HUDEP-2 (cell line): ENCODE measurements around the gene FAF1.
"Not testable (repeated sequence)": the region's sequence is repeated elsewhere in the genome, so short reads cannot be mapped to it uniquely, and the experiment has no call there.

Experiments
- DNase-seq, 76 experiments: peaks; one replicate each; lab custom pipeline; 2025; ENCODE audit not compliant: unreplicated experiment in 76 of 76; lab: John Stamatoyannopoulos, UW

Gene FAF1

DNA sequence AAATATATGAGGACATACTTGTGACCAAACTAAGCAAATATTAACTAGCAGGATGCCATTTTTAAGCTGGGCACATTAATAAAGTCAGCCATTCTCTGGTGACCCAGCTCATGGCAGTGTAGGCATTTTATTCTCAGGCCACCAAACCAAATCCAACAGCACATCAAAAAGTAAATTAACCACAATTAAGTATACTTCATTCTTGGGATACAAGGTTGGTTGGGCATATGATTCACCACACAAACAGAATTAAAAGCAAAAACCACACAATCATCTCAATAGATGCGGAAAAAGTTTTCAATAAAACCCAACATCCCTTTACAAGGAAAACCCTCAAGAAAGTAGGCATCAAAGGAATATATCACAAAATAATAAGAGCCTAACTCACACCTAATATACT is 101.3 kb downstream of the FAF1 start:
- no peak for DNase-seq

DNA sequence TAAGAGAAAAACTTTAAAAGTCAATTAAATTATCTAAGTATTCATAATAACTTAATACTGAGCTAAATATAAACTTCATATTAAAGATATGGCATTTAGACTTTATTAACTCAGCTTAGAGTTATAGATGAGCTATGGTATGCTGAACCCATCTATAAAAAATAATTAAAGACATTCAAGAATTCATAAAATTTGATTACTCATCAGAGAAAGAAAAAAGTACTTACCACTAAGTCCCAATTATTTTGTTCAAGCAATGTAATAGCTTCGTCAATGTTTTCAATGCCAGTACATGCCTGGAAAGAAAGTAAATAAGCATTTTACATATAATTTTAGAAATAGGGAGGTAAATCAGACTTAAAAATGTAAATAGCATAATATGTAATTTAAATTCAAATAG is 102.4 kb downstream of the FAF1 start:
- DNase-seq = no peak

DNA sequence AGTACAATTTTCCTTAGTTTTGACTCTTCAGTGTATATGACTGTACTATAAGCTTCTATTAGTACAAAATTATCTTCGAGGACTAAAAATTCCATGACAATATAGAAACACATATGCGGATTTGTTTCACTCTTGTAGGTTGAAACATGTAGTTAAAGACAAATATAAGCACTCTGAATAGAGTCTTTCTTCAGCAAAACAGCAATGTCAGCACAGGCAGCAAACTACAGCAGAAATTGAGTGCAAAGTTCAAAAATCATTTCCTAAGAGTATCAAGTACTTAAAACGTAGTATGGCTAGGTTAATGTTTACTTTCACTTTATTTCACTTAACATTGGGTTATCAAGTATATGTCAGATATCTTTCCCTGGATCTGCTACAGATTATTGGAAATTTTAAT is 106.7 kb downstream of the FAF1 start:
- no peak for DNase-seq

DNA sequence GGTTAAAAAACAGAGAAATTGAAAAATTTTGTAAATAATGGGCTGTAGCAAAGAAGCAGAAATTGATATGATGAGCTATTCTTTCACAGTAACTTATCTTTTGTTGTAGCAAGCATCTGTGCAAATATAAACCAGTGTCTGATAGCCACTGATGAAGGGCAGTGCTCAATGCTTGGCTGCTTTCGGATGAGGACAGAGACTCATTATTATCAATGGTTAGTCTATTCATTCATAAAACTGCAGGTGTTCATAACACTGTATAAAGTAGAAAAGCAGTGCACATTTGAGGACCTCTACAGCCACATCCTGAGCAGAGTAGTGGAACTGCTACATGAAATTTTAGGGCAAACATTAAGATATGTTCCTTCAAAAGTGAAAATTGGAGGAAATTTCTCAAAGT is 107.2 kb downstream of the FAF1 start:
- no peak for DNase-seq

DNA sequence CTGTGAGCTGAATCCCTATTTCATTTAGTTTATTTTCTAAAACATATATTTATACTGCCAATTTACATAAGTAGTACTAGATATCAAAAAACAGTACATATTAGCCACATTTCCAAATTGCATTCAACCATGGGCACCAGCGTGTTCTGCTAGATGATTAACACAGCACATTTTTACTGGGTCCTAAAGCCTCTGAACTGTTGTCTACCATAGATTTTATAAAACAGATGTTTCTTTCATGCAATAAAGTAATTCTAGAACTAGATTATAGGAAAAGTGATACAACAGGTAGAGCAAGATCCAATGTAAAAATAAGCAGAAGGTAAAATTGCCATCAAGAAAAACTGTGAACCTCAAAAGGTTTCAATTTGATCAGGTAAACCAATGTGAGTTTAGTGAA is 108.6 kb downstream of the FAF1 start:
- DNase-seq = no peak

DNA sequence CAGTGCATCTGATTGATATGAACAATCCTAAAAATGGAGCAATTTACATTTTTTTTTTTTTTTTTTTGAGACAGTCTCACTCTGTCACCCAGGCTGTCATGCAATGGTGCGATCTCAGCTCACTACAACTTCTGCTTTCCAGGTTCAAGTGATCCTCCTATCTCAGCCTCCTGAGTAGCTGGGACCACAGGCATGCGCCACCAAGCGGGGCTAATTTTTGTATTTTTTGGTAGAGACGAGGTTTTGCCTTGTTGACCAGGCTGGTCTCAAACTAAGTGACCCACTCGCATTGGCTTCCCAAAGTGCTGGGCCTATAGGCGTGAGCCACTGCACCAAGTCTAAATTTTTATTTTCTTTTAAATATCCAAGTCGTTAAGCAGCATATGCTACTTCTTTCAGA is 109.0 kb downstream of the FAF1 start:
- no peak for DNase-seq

DNA sequence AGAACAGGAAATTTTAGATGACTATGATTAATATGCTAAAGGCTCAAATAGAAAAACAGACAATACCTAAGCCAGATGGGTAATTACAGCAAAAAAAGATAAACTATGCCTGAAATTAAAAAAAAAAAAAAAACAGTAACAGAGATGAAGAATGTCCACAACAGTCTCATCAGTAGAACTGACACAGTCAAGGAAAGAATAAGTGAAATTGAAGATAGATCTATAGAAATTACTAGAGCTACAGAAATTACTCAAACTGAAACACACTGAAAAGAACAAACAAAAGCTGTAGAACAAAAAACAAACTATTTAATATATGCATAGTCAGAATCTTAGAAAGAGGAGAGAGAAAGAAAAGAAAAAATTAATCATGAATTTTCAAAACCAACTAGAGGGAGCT is 112.8 kb downstream of the FAF1 start:
- no peak for DNase-seq

DNA sequence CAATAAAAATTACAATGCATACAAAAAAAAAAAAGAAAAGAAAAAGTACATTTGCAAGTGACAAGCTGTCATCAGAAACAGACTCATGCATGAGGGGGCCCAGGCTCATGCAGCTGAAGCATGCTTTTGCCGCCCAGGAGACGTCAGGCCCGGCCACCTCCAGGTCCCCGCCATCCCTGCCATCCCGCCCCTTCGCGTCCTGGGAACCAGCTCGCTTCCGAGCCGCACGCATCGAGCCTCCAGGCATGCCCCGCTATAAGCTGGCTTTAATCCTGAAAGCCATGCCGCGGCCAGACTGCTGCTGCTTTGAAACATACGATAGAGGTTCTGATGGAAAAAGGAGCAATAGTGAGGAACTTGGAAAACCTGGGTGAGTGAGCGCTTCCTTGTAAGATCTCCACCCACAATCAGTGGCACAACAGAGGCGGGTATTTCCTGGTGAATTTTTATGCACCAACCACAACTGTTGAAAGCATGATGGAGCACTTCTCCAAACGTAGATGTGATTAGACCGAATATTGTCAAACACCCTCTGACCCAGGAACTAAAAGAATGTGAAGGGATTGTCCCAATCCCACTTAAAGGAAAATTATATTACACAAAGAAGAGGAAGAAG is 113.7 kb downstream of the FAF1 start:
- no peak for DNase-seq

DNA sequence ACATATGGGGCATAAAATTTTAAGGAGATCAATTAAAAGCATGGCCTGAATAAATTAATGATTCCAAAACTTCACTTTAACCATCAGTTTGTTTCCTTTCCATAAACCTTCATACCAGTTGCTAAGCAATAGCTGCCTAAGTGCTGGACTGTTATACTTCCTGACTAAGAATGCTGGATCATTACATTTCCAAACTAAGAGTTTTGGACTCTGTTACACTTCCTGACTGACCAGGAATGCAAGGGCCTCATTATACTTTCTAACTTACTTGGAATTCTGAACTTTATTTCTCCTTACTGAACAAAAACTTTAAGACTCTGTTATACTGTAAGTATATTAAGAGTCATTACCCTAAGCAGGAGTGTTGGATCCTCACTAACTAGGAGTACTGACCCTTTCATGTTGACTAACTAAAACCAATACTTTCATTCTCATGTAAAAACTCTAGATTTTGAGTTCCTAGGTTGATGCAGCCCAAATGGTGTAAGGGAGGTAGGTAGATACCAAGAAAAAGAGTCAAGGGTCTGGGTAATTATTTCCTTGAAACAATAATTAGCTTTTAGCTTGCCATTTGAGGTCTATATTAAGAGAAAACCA is 118.2 kb downstream of the FAF1 start:
- no peak for DNase-seq

DNA sequence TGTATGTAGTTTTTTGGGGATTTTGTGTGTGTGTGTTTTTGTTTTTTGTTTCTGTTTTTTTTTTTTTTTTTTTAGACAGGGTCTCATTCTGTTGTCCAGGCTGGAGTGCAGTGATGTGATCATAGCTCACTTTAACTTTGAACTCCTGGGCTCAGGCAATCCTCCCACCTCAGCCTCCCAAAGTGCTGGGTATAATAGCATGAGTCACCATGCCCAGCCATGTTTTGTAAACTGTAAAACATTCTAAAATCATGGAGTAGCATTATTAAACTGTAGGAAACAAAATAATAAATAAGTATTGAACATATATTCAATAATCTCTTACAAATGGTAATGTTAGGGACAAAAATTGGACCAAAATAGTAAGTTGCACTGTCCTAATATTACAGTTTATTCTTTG is 124.0 kb downstream of the FAF1 start:
- DNase-seq = peak in 1 of 76 experiments; percentile 1

DNA sequence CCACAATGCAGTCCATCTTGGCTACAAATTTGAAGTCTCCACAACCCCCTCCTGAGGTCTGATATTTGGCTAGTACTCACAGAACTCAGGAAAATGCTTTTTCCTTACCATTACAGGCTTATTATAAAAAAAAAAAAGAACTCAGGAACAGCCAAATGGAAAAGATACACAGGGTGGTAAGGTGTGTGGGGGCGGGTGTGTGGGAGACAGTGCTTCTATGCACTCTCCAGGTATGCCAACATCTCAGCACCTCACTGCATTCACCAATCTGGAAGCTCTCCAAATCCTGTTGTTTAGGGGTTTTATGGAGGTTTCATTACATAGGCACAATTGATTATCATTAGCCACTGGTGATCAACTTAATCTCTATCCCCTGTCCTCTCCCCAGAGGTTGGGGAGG is 126.9 kb downstream of the FAF1 start:
- DNase-seq = no peak

DNA sequence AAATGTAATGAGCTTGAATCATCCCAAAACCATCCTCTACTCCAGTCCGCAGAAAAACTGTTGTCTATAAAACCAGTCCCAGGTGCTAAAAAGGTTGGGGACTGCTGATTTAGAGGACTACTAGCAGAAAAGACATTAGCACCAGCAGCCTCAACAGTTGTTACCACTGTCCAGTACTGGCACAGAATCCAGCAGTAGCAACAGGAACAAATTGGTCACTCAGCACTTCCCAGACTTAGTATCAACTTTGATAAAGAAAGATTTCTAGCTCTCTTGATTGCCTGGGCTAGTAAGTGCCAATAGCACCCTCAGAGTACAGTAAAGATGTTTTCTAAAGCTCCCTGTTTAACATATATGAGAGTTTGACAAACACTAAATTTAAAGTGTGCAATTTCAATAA is 127.9 kb downstream of the FAF1 start:
- no peak for DNase-seq

DNA sequence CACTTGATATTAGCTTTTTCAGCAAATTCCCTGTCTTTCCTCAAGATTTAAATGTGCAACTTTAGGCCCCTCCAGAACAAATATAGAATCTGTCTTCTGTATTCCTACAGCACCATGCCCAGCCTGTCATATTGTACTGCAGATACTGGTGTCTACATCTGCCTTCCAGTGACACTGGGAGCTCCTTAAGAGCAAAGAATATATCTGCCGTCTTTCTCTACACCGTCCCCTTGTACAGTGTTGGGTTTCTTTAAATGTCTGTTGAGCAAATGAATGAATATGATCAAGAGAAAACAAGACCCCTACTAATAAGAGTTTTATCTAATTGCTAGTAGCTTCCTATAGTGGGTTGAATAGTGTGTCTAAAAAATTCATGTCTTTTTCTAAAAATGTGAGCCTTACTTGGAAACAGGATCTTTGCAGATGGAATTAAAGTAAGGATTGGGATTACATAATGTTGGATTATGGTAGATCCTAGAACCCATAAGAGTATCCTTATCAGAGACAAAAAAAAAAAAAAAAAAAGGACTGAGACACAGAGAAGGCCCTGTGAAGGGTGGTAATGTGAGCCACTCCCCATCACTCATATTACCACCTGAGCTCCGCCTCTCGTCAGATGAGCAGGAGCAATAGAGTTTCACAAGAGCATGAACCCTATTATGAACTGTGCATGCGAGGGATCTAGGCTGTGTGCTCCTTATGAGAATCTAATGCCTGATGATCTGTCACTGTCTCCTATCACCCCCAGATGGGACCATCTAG is 128.6 kb downstream of the FAF1 start:
- no peak for DNase-seq

DNA sequence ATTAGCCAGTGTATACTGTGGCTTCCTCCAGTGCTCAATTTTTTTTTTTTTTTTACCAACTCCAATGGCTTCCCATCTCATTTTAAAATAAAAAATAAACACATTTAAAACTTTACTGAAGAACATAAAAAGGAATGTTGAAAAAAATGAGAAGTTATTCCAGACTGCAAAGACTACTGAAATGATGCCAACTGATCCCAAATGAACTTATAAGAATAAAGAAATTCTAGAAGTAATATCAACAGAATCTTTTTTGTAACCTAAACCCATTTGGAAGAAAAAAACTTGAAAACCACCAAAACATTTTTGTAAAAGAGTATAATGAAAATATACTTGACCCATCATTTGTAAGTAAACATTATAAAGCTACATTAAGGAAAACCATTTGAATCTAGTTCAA is 129.4 kb downstream of the FAF1 start:
- DNase-seq = no peak

DNA sequence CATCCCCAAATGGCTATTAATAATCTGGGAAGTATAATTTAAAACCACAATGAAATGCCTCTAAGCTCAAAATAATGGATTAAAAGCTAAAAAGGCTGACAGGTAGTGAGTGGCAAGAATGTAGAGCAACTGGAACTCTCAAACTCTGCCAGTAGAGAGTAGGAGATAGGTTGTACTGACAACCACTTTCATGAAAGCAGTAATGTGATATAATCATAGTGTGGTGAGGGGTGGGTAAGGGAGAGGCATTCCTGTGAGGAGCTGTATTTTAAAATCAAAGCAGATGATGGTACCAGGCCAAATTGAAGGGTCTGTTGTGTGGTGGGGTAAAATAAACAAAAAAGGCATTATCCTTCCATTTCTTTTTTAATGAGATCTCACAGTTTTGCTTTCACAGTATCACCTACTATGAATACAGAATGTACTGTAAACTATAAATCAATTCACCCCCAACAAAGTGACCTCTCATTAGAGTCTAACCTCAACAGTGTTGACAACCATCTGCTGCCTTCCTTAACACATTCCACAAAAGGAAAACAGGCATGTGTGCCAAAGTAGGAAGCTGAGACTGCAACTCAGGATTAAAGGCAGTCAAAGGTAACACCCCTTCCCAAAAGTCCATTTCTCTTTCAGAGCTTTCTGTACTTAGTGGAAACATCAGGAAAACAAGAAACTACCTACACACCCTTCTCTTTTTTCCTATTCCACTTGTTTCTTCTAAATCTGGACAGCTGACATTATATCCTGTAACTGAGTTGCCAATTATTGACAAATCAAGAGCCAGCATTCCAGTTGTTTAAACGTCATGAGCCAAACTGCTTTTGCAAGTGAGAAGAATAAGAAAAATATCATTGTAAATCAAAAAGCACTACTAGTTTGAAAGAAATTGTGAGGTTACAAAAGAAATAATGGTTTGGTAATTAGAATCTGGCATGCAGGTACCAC is 130.8 kb downstream of the FAF1 start:
- no peak for DNase-seq

DNA sequence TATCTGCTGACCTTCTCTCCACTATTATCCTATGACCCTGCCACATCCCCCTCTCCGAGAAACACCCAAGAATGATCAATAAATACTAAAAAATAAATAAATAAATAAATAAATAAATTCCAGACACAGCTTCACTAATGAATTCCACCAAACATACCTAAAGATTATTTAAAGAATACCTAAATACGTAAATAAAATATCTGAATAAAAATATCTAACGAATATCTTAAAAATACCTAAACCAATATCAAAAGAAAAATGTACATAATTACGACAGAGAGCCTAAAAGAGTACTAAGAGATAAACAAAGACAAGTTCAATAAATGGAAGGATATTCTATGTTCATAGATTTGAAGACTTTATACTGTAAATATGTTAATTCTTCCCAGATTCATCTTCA is 132.5 kb downstream of the FAF1 start:
- no peak for DNase-seq

DNA sequence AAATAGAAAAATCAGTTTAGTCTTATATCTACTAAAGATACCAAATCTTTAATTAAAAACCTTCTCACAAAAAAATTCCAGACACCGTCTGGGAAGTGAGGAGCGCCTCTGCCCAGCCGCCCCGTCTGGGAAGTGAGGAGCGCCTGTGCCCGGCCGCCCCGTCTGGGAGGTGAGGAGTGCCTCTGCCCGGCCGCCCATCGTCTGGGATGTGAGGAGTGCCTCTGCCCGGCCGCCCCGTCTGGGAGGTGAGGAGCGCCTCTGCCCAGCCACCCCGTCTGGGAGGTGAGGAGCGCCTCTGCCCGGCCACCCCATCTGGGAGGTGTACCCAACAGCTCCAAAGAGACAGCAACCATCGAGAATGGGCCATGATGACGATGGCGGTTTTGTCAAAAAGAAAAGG is 133.3 kb downstream of the FAF1 start:
- not testable (repeated sequence) for DNase-seq

DNA sequence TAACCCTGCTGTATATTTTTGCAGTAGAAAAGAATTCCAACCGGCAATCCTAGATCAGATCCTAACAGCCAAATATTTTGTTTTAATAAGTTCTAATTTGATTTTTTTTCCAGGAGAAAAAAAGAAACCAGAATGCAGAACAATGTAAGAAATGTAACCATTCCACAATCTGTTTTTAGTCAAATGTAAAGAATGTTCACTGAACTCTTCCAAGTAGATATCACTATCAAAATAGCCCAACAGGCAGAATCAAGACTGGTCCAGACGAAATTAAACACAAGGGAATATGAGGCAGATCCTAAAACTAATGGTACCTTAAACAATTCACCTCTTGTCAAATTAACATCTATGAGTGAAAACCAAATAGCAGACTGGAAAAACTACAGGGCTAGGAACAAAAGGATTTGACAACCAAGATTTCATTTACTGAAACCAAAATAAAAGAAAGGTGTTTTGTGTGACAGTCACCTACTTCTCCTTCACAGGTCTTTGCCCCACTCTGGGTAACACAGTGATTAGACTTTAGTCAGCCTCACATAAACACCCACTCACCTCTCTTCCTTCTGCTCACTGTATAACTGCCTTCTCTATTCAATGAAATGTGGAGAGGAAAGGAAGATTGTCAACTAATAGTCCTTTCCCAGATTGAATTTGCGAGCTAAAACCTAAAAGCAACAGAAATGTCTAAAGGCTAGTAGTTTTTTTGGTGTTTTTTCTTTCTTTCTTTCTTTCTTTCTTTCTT is 137.9 kb downstream of the FAF1 start:
- no peak for DNase-seq

DNA sequence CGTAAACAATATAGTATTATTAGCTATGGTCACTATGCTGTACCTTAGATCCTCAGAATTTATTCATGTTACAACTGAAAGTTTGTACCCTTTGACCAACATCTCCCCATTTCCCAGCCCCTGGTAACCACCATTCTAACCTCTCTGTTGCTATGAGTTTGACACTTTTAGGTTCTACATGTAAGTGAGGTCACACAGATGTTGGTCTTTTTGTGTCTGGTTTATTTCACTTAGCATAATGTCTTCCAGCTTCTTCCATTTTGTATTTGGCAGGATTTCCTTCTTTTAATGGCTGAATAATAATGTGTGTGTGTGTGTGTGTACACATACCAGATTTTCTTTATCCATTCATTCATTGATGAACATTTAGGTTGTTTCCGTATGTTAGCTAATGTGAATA is 139.5 kb downstream of the FAF1 start:
- no peak for DNase-seq

DNA sequence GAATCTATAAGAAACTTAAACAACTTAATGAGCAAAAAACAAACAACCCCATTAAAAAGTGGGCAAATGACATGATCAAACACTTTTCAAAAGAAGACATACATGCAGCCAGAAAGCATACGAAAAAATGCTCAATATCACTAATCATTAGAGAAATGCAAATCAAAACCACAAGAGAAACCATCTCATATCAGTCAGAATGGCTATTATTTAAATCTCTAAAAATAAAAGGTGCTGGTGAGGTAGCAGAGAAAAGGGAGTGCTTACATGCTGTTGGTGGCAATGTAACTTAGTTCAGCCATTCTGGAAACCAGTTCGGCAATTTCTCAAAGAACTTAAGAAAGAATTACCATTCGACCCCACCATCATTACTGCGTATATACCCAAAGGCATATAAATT is 147.7 kb downstream of the FAF1 start:
- DNase-seq = no peak

DNA sequence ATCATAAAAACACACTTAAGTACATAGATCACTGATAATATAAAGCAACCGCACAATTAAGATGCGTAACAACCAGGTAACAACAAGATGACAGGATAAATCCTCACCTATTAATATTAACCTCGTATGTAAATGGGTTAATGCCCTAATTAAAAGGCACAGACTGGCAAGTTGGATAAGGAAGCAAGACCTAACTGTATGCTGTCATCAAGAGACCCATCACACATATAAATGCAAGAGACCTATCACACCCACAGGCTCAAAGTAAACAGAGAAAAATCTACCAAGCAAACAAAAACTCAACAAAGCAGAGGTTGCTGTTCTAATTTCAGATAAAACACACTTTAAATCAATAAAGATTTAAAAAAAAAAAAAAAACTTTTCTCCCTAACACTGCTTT is 151.8 kb downstream of the FAF1 start:
- no peak for DNase-seq
